ENCODE data around the gene MILR1. TPM values are rescaled to one million over a fixed set of nuclear protein-coding genes. Genes with fewer than 3 reads are reported as not detected.
A peak's percentile ranks its signal among the peaks of the same experiment; 100 is the strongest.

The MILR1 gene
- total RNA-seq, 1 experiment from 2014 or later, result 13.3 TPM

GRCh38 chr17:64500862-64501765, 52.2 kb downstream of the MILR1 start:
- Histone ChIP-seq H3K4me2 (ENCODE audit: low read length) (peak overlapping the region; percentile 93; the same call in 1 of the 2 replicates), H3K79me2 (ENCODE audit: low read length) (peaks cover 68% of the 10 kb centered on the region), H3K9ac (ENCODE audit: low read length) (no peak overlapping the region), H2AFZ (ENCODE audit: low read length) (no peak overlapping the region), H3K9me2 (replicated peaks; ENCODE audit: low read length) (no peaks in the 10 kb centered on the region), H3K36me3 (ENCODE audit: low read depth, low read length) (peaks cover 79% of the 10 kb centered on the region), H3K27me3 (ENCODE audit: low read length) (no peaks in the 10 kb centered on the region), H3K27ac (ENCODE audit: low read length) (no peak overlapping the region), H3K4me1 (ENCODE audit: insufficient read depth, low read length) (peaks cover 75% of the 10 kb centered on the region), H3F3A (ENCODE audit: low read length, unreplicated experiment) (peaks cover 62% of the 10 kb centered on the region), H3K4me3 (ENCODE audit: low read length) (no peak overlapping the region), H3K9me3 (ENCODE audit: low read length) (no peaks in the 10 kb centered on the region), H4K20me1 (ENCODE audit: low read length) (peaks cover 73% of the 10 kb centered on the region)
- ChIA-PET POLR2A (ENCODE audit: unreplicated experiment) (no interaction called here), CTCF (no interaction called here)
- no TSS peak for BruUV-seq (replicated peaks)
- intact Hi-C loops (cut with micrococcal nuclease), result no loop called here
- no peak for ATAC-seq
- DNase-seq, result no peak
- no peak for TF ChIP-seq CTCF (conservative IDR thresholded peaks at IDR 0.05; ENCODE audit: low read depth, low read length)
- TF ChIP-seq EZH2 (IDR thresholded peaks at IDR 0.05; ENCODE audit: low read length, unreplicated experiment), result no peak
- no peak for TF ChIP-seq EZH2phosphoT487 (IDR thresholded peaks at IDR 0.05; ENCODE audit: borderline replicate concordance, low read length)

GRCh38 chr17:64502021-64502420, 53.1 kb downstream of the MILR1 start:
- no peak overlapping the region for H2AFZ ChIP-seq (ENCODE audit: low read length)
- peaks cover 75% of the 10 kb centered on the region for H3K4me1 ChIP-seq (ENCODE audit: insufficient read depth, low read length)
- no peaks in the 10 kb centered on the region for H3K27me3 ChIP-seq (ENCODE audit: low read length)
- no peak for TF ChIP-seq EZH2phosphoT487 (IDR thresholded peaks at IDR 0.05; ENCODE audit: borderline replicate concordance, low read length)
- no peak for TF ChIP-seq CTCF (conservative IDR thresholded peaks at IDR 0.05; ENCODE audit: low read depth, low read length)
- no peak for TF ChIP-seq EZH2 (IDR thresholded peaks at IDR 0.05; ENCODE audit: low read length, unreplicated experiment)
- ChIA-PET POLR2A (ENCODE audit: unreplicated experiment) (no interaction called here), CTCF (no interaction called here)
- H3K9me2 ChIP-seq (replicated peaks; ENCODE audit: low read length), result no peaks in the 10 kb centered on the region
- no peak for ATAC-seq
- intact Hi-C loops (cut with micrococcal nuclease), result no loop called here
- no peak overlapping the region for H3K27ac ChIP-seq (ENCODE audit: low read length)
- H3K79me2 ChIP-seq (ENCODE audit: low read length), result peaks cover 66% of the 10 kb centered on the region
- 0 out of 2 replicates have a peak overlapping the region, but pooled peaks have one; percentile 86 for H3K4me3 ChIP-seq (ENCODE audit: low read length)
- no TSS peak for BruUV-seq (replicated peaks)
- DNase-seq, result no peak
- H4K20me1 ChIP-seq (ENCODE audit: low read length), result peaks cover 73% of the 10 kb centered on the region
- H3K9me3 ChIP-seq (ENCODE audit: low read length), result no peaks in the 10 kb centered on the region
- H3F3A ChIP-seq (ENCODE audit: low read length, unreplicated experiment), result peaks cover 62% of the 10 kb centered on the region
- peak overlapping the region; percentile 86; the same call in 1 of the 2 replicates for H3K4me2 ChIP-seq (ENCODE audit: low read length)
- peaks cover 79% of the 10 kb centered on the region for H3K36me3 ChIP-seq (ENCODE audit: low read depth, low read length)
- H3K9ac ChIP-seq (ENCODE audit: low read length), result no peak overlapping the region

GRCh38 chr17:64502809-64503208, 53.9 kb downstream of the MILR1 start:
- no peak overlapping the region for H2AFZ ChIP-seq (ENCODE audit: low read length)
- peaks cover 56% of the 10 kb centered on the region for H3F3A ChIP-seq (ENCODE audit: low read length, unreplicated experiment)
- DNase-seq (no peak), ATAC-seq (no peak)
- H3K27ac ChIP-seq (ENCODE audit: low read length), result no peak overlapping the region
- ChIA-PET POLR2A (ENCODE audit: unreplicated experiment) (interaction anchor here (0.6 kb wide), 1 partner anchor 1931 kb away, joined by 3 read pairs; no protein-coding TSS in a partner anchor), CTCF (no interaction called here)
- H3K79me2 ChIP-seq (ENCODE audit: low read length), result peaks cover 74% of the 10 kb centered on the region
- peak overlapping the region; percentile 86; the same call in 1 of the 2 replicates for H3K4me3 ChIP-seq (ENCODE audit: low read length)
- H3K9me3 ChIP-seq (ENCODE audit: low read length), result no peaks in the 10 kb centered on the region
- intact Hi-C loops (cut with micrococcal nuclease), result no loop called here
- peaks cover 76% of the 10 kb centered on the region for H4K20me1 ChIP-seq (ENCODE audit: low read length)
- peak overlapping the region; percentile 86 for H3K4me2 ChIP-seq (ENCODE audit: low read length)
- BruUV-seq (replicated peaks), result no TSS peak
- no peak for TF ChIP-seq CTCF (conservative IDR thresholded peaks at IDR 0.05; ENCODE audit: low read depth, low read length)
- TF ChIP-seq EZH2 (IDR thresholded peaks at IDR 0.05; ENCODE audit: low read length, unreplicated experiment), result no peak
- no peak for TF ChIP-seq EZH2phosphoT487 (IDR thresholded peaks at IDR 0.05; ENCODE audit: borderline replicate concordance, low read length)
- no peaks in the 10 kb centered on the region for H3K9me2 ChIP-seq (replicated peaks; ENCODE audit: low read length)
- peaks cover 79% of the 10 kb centered on the region for H3K36me3 ChIP-seq (ENCODE audit: low read depth, low read length)
- H3K4me1 ChIP-seq (ENCODE audit: insufficient read depth, low read length), result peaks cover 68% of the 10 kb centered on the region
- no peaks in the 10 kb centered on the region for H3K27me3 ChIP-seq (ENCODE audit: low read length)
- no peak overlapping the region for H3K9ac ChIP-seq (ENCODE audit: low read length)
